Prostate gland (tissue), 2 donors: ENCODE measurements around the gene OPRPN. TPM values are rescaled to one million over a fixed set of nuclear protein-coding genes. Genes with fewer than 3 reads are reported as not detected.

Source experiments
- DNase-seq: peaks from one replicate; pipeline ENCODE4 v3.0.0-alpha.2; 2019; ENCODE audit warnings: low spot score
- H3K27ac ChIP-seq, 2 donors: fragments of 200-600 bp; sonication (generic); 2 replicates each; pipeline ENCODE4 v1.5.1; 2017 to 2019
- H3K27me3 ChIP-seq: fragments of 200-600 bp; sonication (generic); replicated peaks from 2 replicates; pipeline ENCODE4 v1.5.1; 2019; ENCODE audit not compliant: insufficient read depth
- H3K36me3 ChIP-seq, 2 donors: fragments of 200-600 bp; sonication (generic); 1 replicate in 1 of 2; 2 replicates in 1 of 2; pipeline versions ENCODE4 v1.5.1 to v1.8.1; 2017 to 2019
- H3K4me1 ChIP-seq: fragments of 200-600 bp; sonication (generic); replicated peaks from 2 replicates; pipeline ENCODE4 v1.5.1; 2019
- H3K4me3 ChIP-seq, 2 donors: fragments of 200-600 bp; sonication (generic); 2 replicates each; pipeline ENCODE4 v1.5.1; 2017 to 2019
- H3K9me3 ChIP-seq: fragments of 200-600 bp; sonication (generic); 2 replicates; pipeline ENCODE4 v1.5.1; 2017
- POLR2A ChIP-seq: fragments of 450-650 bp; IDR thresholded peaks from one replicate; pipeline ENCODE4 v1.6.1; 2016; ENCODE audit warnings: antibody characterized with exemption, mild to moderate bottlenecking
- POLR2AphosphoS5 ChIP-seq: sonication (generic); formaldehyde crosslinking; IDR thresholded peaks from one replicate; pipeline ENCODE4 v1.6.1; 2017; ENCODE audit warnings: antibody characterized with exemption
- WGBS: methylation state at CpG from one replicate; pipeline ENCODE4 v1.1.5; 2018; 5-methylcytosine and 5-hydroxymethylcytosine counted together
- intact Hi-C: fragments of 100-400 bp; cut with DNase I; formaldehyde crosslinking; loops from one replicate; pipeline ENCODE4 v1.14.2; 2022
- total RNA-seq, 2 donors: library from RNA; depleted of rRNA; stranded (reverse); fragments of >200 nt; gene quantifications; one replicate each; pipeline ENCODE4 v1.1.0, GENCODE V29; 2016
- TF ChIP-seq, protein P1 (sequence below), 4 experiments: fragments of 200-600 bp in 2 of 4; fragments of 450-650 bp in 2 of 4; sonication (generic) in 2 of 4; IDR thresholded peaks; 1 replicate in 3 of 4; 2 replicates in 1 of 4; pipeline ENCODE4 v1.5.1; 2016 to 2019; ENCODE audit warnings: antibody characterized with exemption in 4 of 4, mild to moderate bottlenecking in 2 of 4, moderate library complexity in 2 of 4

The OPRPN gene
- total RNA-seq, 2 donors from 2014 or later: not detected

- Histone ChIP-seq H3K9me3 (no peaks in the 10 kb centered on the region), H3K4me1 (no peaks in the 10 kb centered on the region), H3K27me3 (no peaks in the 10 kb centered on the region), H3K36me3 (no peaks in the 10 kb centered on the region), H3K4me3 (no peak overlapping the region), H3K27ac (no peak overlapping the region)
- no peak for TF ChIP-seq POLR2AphosphoS5
- TF ChIP-seq, protein P1, sequence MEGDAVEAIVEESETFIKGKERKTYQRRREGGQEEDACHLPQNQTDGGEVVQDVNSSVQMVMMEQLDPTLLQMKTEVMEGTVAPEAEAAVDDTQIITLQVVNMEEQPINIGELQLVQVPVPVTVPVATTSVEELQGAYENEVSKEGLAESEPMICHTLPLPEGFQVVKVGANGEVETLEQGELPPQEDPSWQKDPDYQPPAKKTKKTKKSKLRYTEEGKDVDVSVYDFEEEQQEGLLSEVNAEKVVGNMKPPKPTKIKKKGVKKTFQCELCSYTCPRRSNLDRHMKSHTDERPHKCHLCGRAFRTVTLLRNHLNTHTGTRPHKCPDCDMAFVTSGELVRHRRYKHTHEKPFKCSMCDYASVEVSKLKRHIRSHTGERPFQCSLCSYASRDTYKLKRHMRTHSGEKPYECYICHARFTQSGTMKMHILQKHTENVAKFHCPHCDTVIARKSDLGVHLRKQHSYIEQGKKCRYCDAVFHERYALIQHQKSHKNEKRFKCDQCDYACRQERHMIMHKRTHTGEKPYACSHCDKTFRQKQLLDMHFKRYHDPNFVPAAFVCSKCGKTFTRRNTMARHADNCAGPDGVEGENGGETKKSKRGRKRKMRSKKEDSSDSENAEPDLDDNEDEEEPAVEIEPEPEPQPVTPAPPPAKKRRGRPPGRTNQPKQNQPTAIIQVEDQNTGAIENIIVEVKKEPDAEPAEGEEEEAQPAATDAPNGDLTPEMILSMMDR (IDR thresholded peaks at IDR 0.05): no peak
- no peak for TF ChIP-seq POLR2A
- no peak for DNase-seq
- intact Hi-C loops: no loop called here
- WGBS: 53% methylated on average over 2 of the region's 2 CpGs
Observed at GRCh38 chr4:70365479-70365878, 32.3 kb upstream of the OPRPN start.

DNA sequence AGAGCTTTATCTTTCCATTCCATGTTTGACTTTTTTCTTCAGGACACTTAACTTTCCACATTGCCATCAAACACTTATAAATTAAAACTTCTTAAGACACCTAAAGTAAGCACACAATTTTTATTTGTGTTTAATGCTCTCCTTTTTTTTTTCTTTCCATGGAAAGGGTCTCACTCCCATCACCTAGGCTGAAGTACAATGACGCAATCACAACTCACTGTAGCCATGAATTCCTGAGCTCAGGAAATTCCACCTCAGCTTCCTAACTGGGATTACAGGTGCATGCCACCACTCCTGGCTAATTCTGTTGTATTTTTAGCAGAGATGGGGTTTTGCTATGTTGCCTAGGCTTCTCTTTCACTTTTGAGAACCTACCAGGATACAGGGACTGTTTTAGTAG is 29.9 kb upstream of the OPRPN start:
- TF ChIP-seq POLR2A: no peak
- TF ChIP-seq, protein P1 (IDR thresholded peaks at IDR 0.05): no peak
- no peak for TF ChIP-seq POLR2AphosphoS5
- 93% methylated on average over 1 of the region's 1 CpG for WGBS
- no peaks in the 10 kb centered on the region for H3K27me3 ChIP-seq
- no peak overlapping the region for H3K4me3 ChIP-seq
- H3K4me1 ChIP-seq: no peaks in the 10 kb centered on the region
- intact Hi-C loops: no loop called here
- DNase-seq: no peak
- no peaks in the 10 kb centered on the region for H3K36me3 ChIP-seq
- H3K9me3 ChIP-seq: no peaks in the 10 kb centered on the region
- no peak overlapping the region for H3K27ac ChIP-seq

GRCh38 chr4:70371987-70372386 is 25.8 kb upstream of the OPRPN start:
- Histone ChIP-seq H3K4me3 (no peak overlapping the region), H3K9me3 (no peaks in the 10 kb centered on the region), H3K36me3 (no peaks in the 10 kb centered on the region), H3K27ac (no peak overlapping the region), H3K27me3 (no peaks in the 10 kb centered on the region), H3K4me1 (no peaks in the 10 kb centered on the region)
- 91% methylated on average over 4 of the region's 4 CpGs for WGBS
- intact Hi-C loops: no loop called here
- TF ChIP-seq POLR2A (no peak), POLR2AphosphoS5 (no peak)
- TF ChIP-seq, protein P1 (IDR thresholded peaks at IDR 0.05): no peak
- no peak for DNase-seq

- Histone ChIP-seq H3K9me3 (no peaks in the 10 kb centered on the region), H3K4me1 (no peaks in the 10 kb centered on the region), H3K4me3 (no peak overlapping the region), H3K27me3 (no peaks in the 10 kb centered on the region), H3K27ac (no peak overlapping the region), H3K36me3 (no peaks in the 10 kb centered on the region)
- TF ChIP-seq POLR2AphosphoS5 (no peak), POLR2A (no peak)
- TF ChIP-seq, protein P1 (IDR thresholded peaks at IDR 0.05): no peak
- 90% methylated on average over 3 of the region's 3 CpGs for WGBS
- DNase-seq: no peak
- intact Hi-C loops: no loop called here
Observed at GRCh38 chr4:70372760-70373159, 25.0 kb upstream of the OPRPN start.

DNA sequence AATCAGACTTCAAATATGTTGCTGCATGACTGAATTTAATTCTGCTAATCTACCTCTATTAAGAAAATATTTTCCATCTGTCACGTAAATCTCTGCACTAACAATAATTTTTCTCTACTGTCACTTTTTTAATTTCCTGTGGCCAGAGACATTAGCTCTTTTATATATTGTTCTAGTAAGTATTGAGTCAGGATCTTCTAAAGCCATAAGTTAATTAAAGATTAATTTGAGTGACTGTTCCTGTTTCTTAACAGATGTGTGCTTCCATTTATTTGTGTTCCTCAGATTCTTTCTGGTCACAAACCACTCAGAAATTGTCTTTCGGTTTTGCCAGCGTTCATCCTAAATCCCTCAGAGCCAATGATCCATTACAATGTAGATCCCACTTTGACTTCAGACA is 17.2 kb upstream of the OPRPN start:
- no peaks in the 10 kb centered on the region for H3K9me3 ChIP-seq
- H3K27ac ChIP-seq: no peak overlapping the region
- peaks cover 2% of the 10 kb centered on the region for H3K27me3 ChIP-seq
- TF ChIP-seq POLR2AphosphoS5 (no peak), POLR2A (no peak)
- TF ChIP-seq, protein P1 (IDR thresholded peaks at IDR 0.05): no peak
- H3K36me3 ChIP-seq: no peaks in the 10 kb centered on the region
- intact Hi-C loops: no loop called here
- no peak overlapping the region for H3K4me3 ChIP-seq
- WGBS: 70% methylated on average over 3 of the region's 3 CpGs
- H3K4me1 ChIP-seq: no peaks in the 10 kb centered on the region
- DNase-seq: no peak
